HCT116 (cell line): ENCODE results near the gene PHOX2A. TPM values are rescaled to one million over a fixed set of nuclear protein-coding genes. Genes with fewer than 3 reads are reported as not detected.

Experiments used
- ATAC-seq: fragments of 200-7000 bp; cut with Tn5 transposase; 2 replicates; pipeline ENCODE4 v1.9.1; 2020; ENCODE audit warnings: mild to moderate bottlenecking, moderate library complexity
- BruUV-seq: library from RNA; stranded (reverse); fragments of 400-500 nt; replicated peaks from 2 replicates; lab custom pipeline; 2021; lab: Mats Ljungman, UMichigan
- CTCF ChIA-PET: fragments of 300-600 bp; sonication (Branson Sonifier 250); formaldehyde crosslinking; loops from one replicate; lab custom pipeline; 2021; ENCODE audit warnings: antibody characterized with exemption; lab: Charles Lee
- POLR2A ChIA-PET: fragments of 300-600, 350-600 bp; sonication (Branson Sonifier 250); formaldehyde crosslinking; loops from one replicate; lab custom pipeline; 2021; ENCODE audit warnings: antibody characterized with exemption; lab: Charles Lee
- RAD21 ChIA-PET, 2 experiments: fragments of 300-600 bp; sonication (Branson Sonifier 250); formaldehyde crosslinking; loops; one replicate each; lab custom pipeline; 2023; ENCODE audit warnings: low total read pairs in 2 of 2; ENCODE audit not compliant: uncharacterized antibody in 2 of 2, unreplicated experiment in 2 of 2, low non-redundant PET in 1 of 2; lab: Charles Lee
- DNase-seq: peaks from one replicate; pipeline ENCODE4 v3.0.0-alpha.2; 2010; ENCODE audit warnings: low read depth, low spot score
- H2AFZ ChIP-seq: fragments of 200-600 bp; shearing (Covaris generic), sonication (generic); 2 replicates; pipeline ENCODE4 v1.6.1; 2017; ENCODE audit warnings: low read depth, mixed run types, mixed read lengths, antibody characterized with exemption, low read length; ENCODE audit not compliant: poor library complexity, severe bottlenecking
- H3K27ac ChIP-seq: 2 replicates; pipeline ENCODE4 v1.5.1; 2012; ENCODE audit warnings: low read depth, low read length
- H3K27me3 ChIP-seq: fragments of 200-600 bp; sonication (generic); 2 replicates; pipeline ENCODE4 v1.6.1; 2016; ENCODE audit warnings: mixed run types, low read length, mixed read lengths; ENCODE audit not compliant: insufficient read depth
- H3K36me3 ChIP-seq, 2 experiments: fragments of 200-500 bp in 1 of 2; fragments of 200-600 bp in 1 of 2; sonication (Bioruptor generic) in 1 of 2; sonication (generic) in 1 of 2; 2 replicates each; pipeline versions ENCODE4 v1.5.1 to v1.6.1; 2014 to 2016; ENCODE audit warnings: low read length in 2 of 2, inconsistent platforms in 1 of 2, mixed read lengths in 1 of 2, mixed run types in 1 of 2; ENCODE audit not compliant: insufficient read depth in 2 of 2, control insufficient read depth in 1 of 2
- H3K4me1 ChIP-seq, 2 experiments: fragments of 200-600 bp in 1 of 2; sonication (generic) in 1 of 2; 2 replicates each; pipeline versions ENCODE4 v1.5.1 to v1.6.1; 2012 to 2017; ENCODE audit warnings: low read length in 2 of 2, inconsistent platforms in 1 of 2, mild to moderate bottlenecking in 1 of 2, mixed read lengths in 1 of 2, mixed run types in 1 of 2, moderate library complexity in 1 of 2; ENCODE audit not compliant: insufficient read depth in 2 of 2, control insufficient read depth in 1 of 2
- H3K4me2 ChIP-seq: fragments of 200-600 bp; sonication (generic); 2 replicates; pipeline ENCODE4 v1.6.1; 2017; ENCODE audit warnings: mixed run types, low read length, mixed read lengths
- H3K4me3 ChIP-seq, 2 experiments: fragments of 200-600 bp in 1 of 2; sonication (generic) in 1 of 2; replicated peaks in 1 of 2; 2 replicates each; pipeline ENCODE4 v1.5.1; 2011 to 2016; ENCODE audit warnings: low read length in 2 of 2, control low read depth in 1 of 2, low read depth in 1 of 2, mild to moderate bottlenecking in 1 of 2, mixed read lengths in 1 of 2, mixed run types in 1 of 2
- H3K79me2 ChIP-seq: fragments of 200-600 bp; sonication (generic); 2 replicates; pipeline ENCODE4 v1.6.1; 2017; ENCODE audit warnings: mild to moderate bottlenecking, mixed run types, low read length, moderate library complexity, mixed read lengths; ENCODE audit not compliant: insufficient read depth
- H3K9ac ChIP-seq: fragments of 200-600 bp; sonication (generic); 2 replicates; pipeline ENCODE4 v1.6.1; 2016; ENCODE audit warnings: low read length, mixed read lengths
- H3K9me2 ChIP-seq: fragments of 200-600 bp; sonication (generic), shearing (Covaris generic); 2 replicates; pipeline ENCODE4 v1.6.1; 2017; ENCODE audit warnings: mixed run types, mild to moderate bottlenecking, moderate library complexity; ENCODE audit not compliant: insufficient read depth
- H3K9me3 ChIP-seq, 2 experiments: fragments of 200-500 bp in 1 of 2; fragments of 200-600 bp in 1 of 2; sonication (Bioruptor generic) in 1 of 2; sonication (generic) in 1 of 2; 2 replicates each; pipeline ENCODE4 v1.6.1; 2014 to 2017; ENCODE audit warnings: low read length in 2 of 2, mixed read lengths in 2 of 2, inconsistent platforms in 1 of 2, low read depth in 1 of 2, mild to moderate bottlenecking in 1 of 2, mixed run types in 1 of 2, moderate library complexity in 1 of 2; ENCODE audit not compliant: control insufficient read depth in 1 of 2, insufficient read depth in 1 of 2
- H4K20me1 ChIP-seq: fragments of 200-600 bp; sonication (generic), shearing (Covaris generic); 2 replicates; pipeline ENCODE4 v1.6.1; 2017; ENCODE audit warnings: mixed run types, mild to moderate bottlenecking, moderate library complexity; ENCODE audit not compliant: insufficient read depth
- CTCF ChIP-seq, 3 experiments: fragments of 200-600 bp in 1 of 3; sonication (generic) in 1 of 3; IDR thresholded peaks in 2 of 3; conservative IDR thresholded peaks in 1 of 3; 2 replicates each; pipeline ENCODE4 v1.5.1; 2012 to 2017; ENCODE audit warnings: low read depth in 2 of 3, low read length in 2 of 3, antibody characterized with exemption in 1 of 3, borderline replicate concordance in 1 of 3, control low read depth in 1 of 3, mild to moderate bottlenecking in 1 of 3, mixed read lengths in 1 of 3, mixed run types in 1 of 3, moderate library complexity in 1 of 3; ENCODE audit not compliant: insufficient read depth in 1 of 3
- EGR1 ChIP-seq: IDR thresholded peaks from 2 replicates; pipeline ENCODE4 v1.6.1; 2012; ENCODE audit warnings: low read depth
- MAX ChIP-seq: IDR thresholded peaks from 2 replicates; pipeline ENCODE4 v1.6.1; 2012
- POLR2A ChIP-seq: IDR thresholded peaks from 2 replicates; pipeline ENCODE4 v1.7.0; 2011; ENCODE audit warnings: borderline replicate concordance; ENCODE audit not compliant: insufficient read depth, insufficient read length; ENCODE audit errors: extremely low read depth
- SIN3A ChIP-seq: IDR thresholded peaks from 2 replicates; pipeline ENCODE4 v1.6.1; 2012; ENCODE audit warnings: low read depth
- SP1 ChIP-seq: IDR thresholded peaks from 2 replicates; pipeline ENCODE4 v1.6.1; 2012; ENCODE audit warnings: low read depth
- SRF ChIP-seq: IDR thresholded peaks from 2 replicates; pipeline ENCODE4 v1.6.1; 2012; ENCODE audit warnings: low read depth
- YY1 ChIP-seq: IDR thresholded peaks from 2 replicates; pipeline ENCODE4 v1.6.1; 2011; ENCODE audit warnings: low read length, low read depth, moderate library complexity, mild to moderate bottlenecking; ENCODE audit not compliant: insufficient replicate concordance; ENCODE audit errors: extremely low read depth
- ZFX ChIP-seq: fragments of 450-650 bp; IDR thresholded peaks from 2 replicates; pipeline ENCODE4 v1.6.1; 2017
- intact Hi-C: fragments of 100-400 bp; cut with micrococcal nuclease; formaldehyde crosslinking; loops from 2 replicates; pipeline ENCODE4 v1.10.0; 2022
- total RNA-seq: library from RNA; stranded (reverse); gene quantifications from one replicate; pipeline ENCODE4 v1.2.1, GENCODE V29; 2021; ENCODE audit not compliant: unreplicated experiment

PHOX2A gene
- total RNA-seq, 1 experiment from 2014 or later, result not detected

GRCh38 chr11:72222907-72223614, 20.9 kb downstream of the PHOX2A start:
- H3K27ac ChIP-seq, result peak overlapping the region; percentile 79
- intact Hi-C loops, result loop anchor here (5.0 to 10.0 kb wide), 2 partner anchors 121 to 212 kb away; partner anchors contain the start of genes CLPB and LAMTOR1

GRCh38 chr11:72222106-72222891, 21.7 kb downstream of the PHOX2A start:
- RAD21 ChIA-PET, result no interaction called here
- Histone ChIP-seq H3K36me3 (no peaks in the 10 kb centered on the region), H3K4me2 (peak overlapping the region; percentile 99), H3K27me3 (no peaks in the 10 kb centered on the region), H3K9me2 (no peaks in the 10 kb centered on the region), H4K20me1 (no peaks in the 10 kb centered on the region), H3K4me1 (peaks cover 17 to 29% of the 10 kb centered on the region in 2 experiments), H2AFZ (peak overlapping the region; percentile 90), H3K4me3 (peak overlapping the region; percentile 88 to 94), H3K9ac (peak overlapping the region; percentile 91), H3K79me2 (peaks cover 10% of the 10 kb centered on the region; the same call in 1 of the 2 replicates), H3K27ac (peak overlapping the region; percentile 79), H3K9me3 (no peaks in the 10 kb centered on the region)
- no peak for ATAC-seq
- no TSS peak for BruUV-seq
- CTCF ChIA-PET, result interaction anchor here (1.3 to 1.8 kb wide), 2 partner anchors 39 to 197 kb away, joined by 5 to 6 read pairs; no protein-coding TSS in a partner anchor
- intact Hi-C loops, result loop anchor here (5.0 to 10.0 kb wide), 2 partner anchors 120 to 213 kb away; partner anchors contain the start of genes CLPB and LAMTOR1
- DNase-seq, result no peak
- POLR2A ChIA-PET, result no interaction called here
- TF ChIP-seq POLR2A (no peak), CTCF (IDR thresholded peaks at IDR 0.05 in 2 of 3, conservative IDR thresholded peaks at IDR 0.05 in 1 of 3; ENCODE audit: borderline replicate concordance in 1 of 3, insufficient read depth in 1 of 3, low read depth in 2 of 3, low read length in 2 of 3) (no peak)

More at GRCh38 chr11:72222907-72223614, 20.9 kb downstream of the PHOX2A start:
- Histone ChIP-seq H4K20me1 (no peaks in the 10 kb centered on the region), H3K9me3 (no peaks in the 10 kb centered on the region)
- BruUV-seq, result no TSS peak
- RAD21 ChIA-PET, result no interaction called here
- TF ChIP-seq POLR2A, result no peak
- TF ChIP-seq SP1, result peak; percentile 88
- TF ChIP-seq MAX, result peak; percentile 84; the same call in 1 of the 2 replicates
- TF ChIP-seq ZFX, result no peak
- peak; percentile 5 for TF ChIP-seq YY1
- TF ChIP-seq EGR1, result peak; percentile 78
- TF ChIP-seq SRF, result no peak; the same call in 1 of the 2 replicates
- TF ChIP-seq SIN3A, result peak; percentile 80
- TF ChIP-seq, all 23 proteins: peak for 5
- ChIA-PET POLR2A (no interaction called here), CTCF (interaction anchor here (0.9 to 1.8 kb wide), 5 partner anchors 15 to 214 kb away, joined by 3 to 6 read pairs (median 4); no protein-coding TSS in a partner anchor)
- Histone ChIP-seq H3K4me2 (peak overlapping the region; percentile 99), H3K4me1 (peaks cover 17 to 32% of the 10 kb centered on the region in 2 experiments), H3K9me2 (no peaks in the 10 kb centered on the region), H3K79me2 (peaks cover 10% of the 10 kb centered on the region; the same call in 1 of the 2 replicates), H2AFZ (peak overlapping the region; percentile 90), H3K36me3 (no peaks in the 10 kb centered on the region), H3K27me3 (no peaks in the 10 kb centered on the region), H3K9ac (peak overlapping the region; percentile 91), H3K4me3 (peak overlapping the region; percentile 88 to 94)
- ATAC-seq, result peak; percentile 81
- DNase-seq, result peak; percentile 76
